B cell (primary cell): Measurements from ENCODE around the gene RBM39. TPM values are rescaled to one million over a fixed set of nuclear protein-coding genes. Genes with fewer than 3 reads are reported as not detected.
"Not testable (repeated sequence)": the region's sequence is repeated elsewhere in the genome, so short reads cannot be mapped to it uniquely, and the experiment has no call there.

Source experiments
- ATAC-seq: fragments of 200-7000 bp; cut with Tn5 transposase; one replicate; pipeline ENCODE4 v1.10.0; 2021; ENCODE audit warnings: low read depth, mild to moderate bottlenecking, moderate number of reproducible peaks, moderate library complexity
- CTCF ChIA-PET: fragments of 350-600 bp; sonication (Branson Sonifier 250); formaldehyde crosslinking; loops from one replicate; lab custom pipeline; 2021; ENCODE audit warnings: antibody characterized with exemption, inconsistent platforms; lab: Charles Lee
- POLR2A ChIA-PET: fragments of 350-600 bp; sonication (Branson Sonifier 250); formaldehyde crosslinking; loops from one replicate; lab custom pipeline; 2021; ENCODE audit warnings: antibody characterized with exemption; lab: Charles Lee
- DNase-seq: peaks from one replicate; pipeline ENCODE4 v3.0.0; 2013
- H2AFZ ChIP-seq: 2 replicates; pipeline ENCODE4 v1.6.1; 2012; ENCODE audit warnings: mild to moderate bottlenecking, low read depth, low read length; ENCODE audit not compliant: insufficient read depth, poor library complexity, severe bottlenecking
- H3K27ac ChIP-seq, 2 donors: 1 replicate in 1 of 2; 2 replicates in 1 of 2; pipeline ENCODE4 v1.5.1; 2012 to 2013; ENCODE audit warnings: low read length in 2 of 2, mild to moderate bottlenecking in 2 of 2, moderate library complexity in 1 of 2
- H3K27me3 ChIP-seq, 4 experiments: fragments of 200-600 bp in 1 of 4; sonication (generic) in 1 of 4; replicated peaks in 1 of 4; 1 replicate in 2 of 4; 2 replicates in 2 of 4; pipeline versions ENCODE4 v1.6.1 to v1.7.0; 2013 to 2016; ENCODE audit warnings: low read length in 3 of 4, mild to moderate bottlenecking in 2 of 4, mixed read lengths in 1 of 4, moderate library complexity in 1 of 4; ENCODE audit not compliant: insufficient read depth in 4 of 4, control insufficient read depth in 3 of 4; ENCODE audit errors: control extremely low read depth in 1 of 4
- H3K36me3 ChIP-seq, 2 experiments: replicated peaks in 1 of 2; 1 replicate in 1 of 2; 2 replicates in 1 of 2; pipeline versions ENCODE4 v1.6.1 to v1.7.1; 2013; ENCODE audit warnings: low read length in 1 of 2; ENCODE audit not compliant: insufficient read depth in 2 of 2, control insufficient read depth in 1 of 2; ENCODE audit errors: control extremely low read depth in 1 of 2, extremely low read depth in 1 of 2
- H3K4me1 ChIP-seq, 2 donors: fragments of 200-600 bp in 1 of 2; sonication (generic) in 1 of 2; 1 replicate in 1 of 2; 2 replicates in 1 of 2; pipeline versions ENCODE4 v1.5.1 to v1.6.1; 2013 to 2017; ENCODE audit warnings: low read length in 2 of 2; ENCODE audit not compliant: control insufficient read depth in 2 of 2, insufficient read depth in 2 of 2
- H3K4me2 ChIP-seq: replicated peaks from 2 replicates; pipeline ENCODE3; 2012; ENCODE audit warnings: mild to moderate bottlenecking, low read depth, low read length; ENCODE audit not compliant: poor library complexity, severe bottlenecking
- H3K4me3 ChIP-seq, 5 experiments: fragments of 200-600 bp in 1 of 5; sonication (generic) in 1 of 5; 1 replicate in 3 of 5; 2 replicates in 2 of 5; pipeline versions ENCODE4 v1.5.1 to v1.7.0; 2011 to 2016; ENCODE audit warnings: low read length in 4 of 5, mild to moderate bottlenecking in 4 of 5, low read depth in 2 of 5, control low read depth in 1 of 5, moderate library complexity in 1 of 5; ENCODE audit not compliant: insufficient read depth in 1 of 5; ENCODE audit errors: control extremely low read depth in 1 of 5, extremely low read depth in 1 of 5
- H3K79me2 ChIP-seq: fragments of 200-600 bp; sonication (generic); one replicate; pipeline ENCODE4 v1.6.0; 2016; ENCODE audit warnings: low read length; ENCODE audit not compliant: control insufficient read depth, insufficient read depth
- H3K9ac ChIP-seq: fragments of 200-600 bp; sonication (generic); 2 replicates; pipeline ENCODE4 v1.6.1; 2017; ENCODE audit warnings: mild to moderate bottlenecking, low read length, moderate library complexity
- H3K9me3 ChIP-seq, 3 donors: one replicate each; pipeline versions ENCODE4 v1.6.1 to v1.7.1; 2013; ENCODE audit warnings: low read length in 2 of 3; ENCODE audit not compliant: control insufficient read depth in 2 of 3, insufficient read depth in 1 of 3; ENCODE audit errors: control extremely low read depth in 1 of 3
- H4K20me1 ChIP-seq: 2 replicates; pipeline ENCODE4 v1.6.0; 2012; ENCODE audit warnings: mild to moderate bottlenecking, low read length; ENCODE audit not compliant: insufficient read depth, control insufficient read depth, poor library complexity, severe bottlenecking
- H3K27ac Mint-ChIP-seq: one replicate; pipeline ENCODE4 v1.8.0; 2021; ENCODE audit warnings: mixed read lengths
- H3K27me3 Mint-ChIP-seq: one replicate; pipeline ENCODE4 v1.8.0; 2021; ENCODE audit warnings: mixed read lengths
- H3K4me1 Mint-ChIP-seq: one replicate; pipeline ENCODE4 v1.8.0; 2021; ENCODE audit warnings: mixed read lengths
- H3K4me3 Mint-ChIP-seq: one replicate; pipeline ENCODE4 v1.8.0; 2021; ENCODE audit warnings: mixed read lengths
- H3K9me3 Mint-ChIP-seq: one replicate; pipeline ENCODE4 v1.8.0; 2022; ENCODE audit warnings: mixed read lengths; ENCODE audit not compliant: insufficient read depth
- EZH2 ChIP-seq: IDR thresholded peaks from 2 replicates; pipeline ENCODE4 v1.6.1; 2012; ENCODE audit warnings: borderline replicate concordance, low read depth, mild to moderate bottlenecking, moderate library complexity, low read length; ENCODE audit not compliant: insufficient read depth, poor library complexity, severe bottlenecking
- WGBS: methylation state at CpG from one replicate; pipeline ENCODE4 v1.1.5; 2013; ENCODE audit warnings: missing lambda C conversion rate; ENCODE audit not compliant: insufficient coverage; 5-methylcytosine and 5-hydroxymethylcytosine counted together
- intact Hi-C: fragments of 100-400 bp; cut with micrococcal nuclease; formaldehyde crosslinking; loops from one replicate; pipeline ENCODE4 v1.10.0; 2022
- polyA plus RNA-seq: library from polyadenylated mRNA; depleted of rRNA; stranded (reverse); fragments of >200 nt; gene quantifications from 2 replicates; pipeline ENCODE4 v1.2.3, GENCODE V29; 2012
- total RNA-seq, 2 donors: library from RNA; stranded (reverse); fragments of 120-200 nt in 1 of 2; gene quantifications; 1 replicate in 1 of 2; 2 replicates in 1 of 2; pipeline versions ENCODE4 v1.2.3 to v1.2.4, GENCODE V29; 2013 to 2022
- TF ChIP-seq, protein P1 (sequence below): fragments of 200-600 bp; IDR thresholded peaks from one replicate; pipeline ENCODE4 v1.8.0; 2022; ENCODE audit warnings: antibody characterized with exemption, mild to moderate bottlenecking

RBM39 gene
- total and polyA plus RNA-seq, 2 donors (not counting 1 experiment from before 2014, with no cell fraction given), result 217 to 689 TPM

DNA sequence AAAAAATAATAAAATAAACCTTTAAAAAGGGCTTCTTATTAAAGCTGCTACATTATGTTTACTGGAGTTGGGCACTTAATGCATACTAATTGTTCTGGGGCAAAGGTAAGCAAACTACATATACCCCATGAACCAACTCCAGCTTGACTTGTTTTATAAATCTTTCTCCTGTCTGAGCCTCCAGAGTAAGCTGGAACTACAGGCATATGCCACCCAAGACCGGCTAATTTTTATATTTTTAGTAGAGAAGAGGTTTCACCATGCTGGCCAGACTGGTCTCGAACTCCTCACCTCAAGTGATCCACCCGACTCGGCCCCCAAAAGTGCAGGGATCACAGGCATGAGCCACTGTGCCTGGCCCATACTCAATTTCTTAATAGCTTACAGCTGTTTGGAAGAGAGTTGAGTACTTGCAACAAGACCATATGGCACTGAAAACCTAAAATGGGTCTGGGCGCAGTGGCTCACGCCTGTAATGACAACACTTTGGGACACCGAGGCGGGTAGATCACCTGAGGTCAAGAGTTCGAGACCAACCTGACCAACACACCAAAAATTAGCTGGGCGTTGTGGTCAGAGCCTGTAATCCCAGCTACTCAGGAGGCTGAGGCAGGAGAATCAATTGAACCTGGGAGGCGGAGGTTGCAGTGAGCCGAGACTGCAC is 23.0 kb downstream of the RBM39 start:
- Histone ChIP-seq H3K36me3 (peaks cover 28 to 94% of the 10 kb centered on the region in 2 experiments), H3K4me2 (no peak overlapping the region), H3K9me3 (no peaks in the 10 kb centered on the region), H3K27ac (no peak overlapping the region), H4K20me1 (peaks cover 97% of the 10 kb centered on the region), H3K79me2 (peaks cover 96% of the 10 kb centered on the region), H3K27me3 (no peaks in the 10 kb centered on the region), H2AFZ (no peak overlapping the region), H3K4me1 (no peaks in the 10 kb centered on the region), H3K9ac (no peak overlapping the region), H3K4me3 (no peak overlapping the region)
- TF ChIP-seq, protein P1, sequence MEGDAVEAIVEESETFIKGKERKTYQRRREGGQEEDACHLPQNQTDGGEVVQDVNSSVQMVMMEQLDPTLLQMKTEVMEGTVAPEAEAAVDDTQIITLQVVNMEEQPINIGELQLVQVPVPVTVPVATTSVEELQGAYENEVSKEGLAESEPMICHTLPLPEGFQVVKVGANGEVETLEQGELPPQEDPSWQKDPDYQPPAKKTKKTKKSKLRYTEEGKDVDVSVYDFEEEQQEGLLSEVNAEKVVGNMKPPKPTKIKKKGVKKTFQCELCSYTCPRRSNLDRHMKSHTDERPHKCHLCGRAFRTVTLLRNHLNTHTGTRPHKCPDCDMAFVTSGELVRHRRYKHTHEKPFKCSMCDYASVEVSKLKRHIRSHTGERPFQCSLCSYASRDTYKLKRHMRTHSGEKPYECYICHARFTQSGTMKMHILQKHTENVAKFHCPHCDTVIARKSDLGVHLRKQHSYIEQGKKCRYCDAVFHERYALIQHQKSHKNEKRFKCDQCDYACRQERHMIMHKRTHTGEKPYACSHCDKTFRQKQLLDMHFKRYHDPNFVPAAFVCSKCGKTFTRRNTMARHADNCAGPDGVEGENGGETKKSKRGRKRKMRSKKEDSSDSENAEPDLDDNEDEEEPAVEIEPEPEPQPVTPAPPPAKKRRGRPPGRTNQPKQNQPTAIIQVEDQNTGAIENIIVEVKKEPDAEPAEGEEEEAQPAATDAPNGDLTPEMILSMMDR, result no peak
- TF ChIP-seq EZH2, result no peak
- POLR2A ChIA-PET, result interaction anchor here (0.6 to 1.2 kb wide), 2 partner anchors 23 to 107 kb away, joined by 4 to 5 read pairs; partner anchors contain the start of gene RBM39
- CTCF ChIA-PET, result interaction anchor here (2.3 kb wide), 1 partner anchor 12 kb away, joined by 8 read pairs; no protein-coding TSS in a partner anchor
- WGBS, result 97% methylated on average over 8 of the region's 12 CpGs
- ATAC-seq (no peak), DNase-seq (no peak)
- Mint-ChIP-seq H3K9me3 (no peaks in the 10 kb centered on the region), H3K4me1 (peaks cover 15% of the 10 kb centered on the region), H3K27me3 (no peaks in the 10 kb centered on the region), H3K4me3 (no peak overlapping the region), H3K27ac (no peak overlapping the region)
- intact Hi-C loops, result no loop called here

DNA sequence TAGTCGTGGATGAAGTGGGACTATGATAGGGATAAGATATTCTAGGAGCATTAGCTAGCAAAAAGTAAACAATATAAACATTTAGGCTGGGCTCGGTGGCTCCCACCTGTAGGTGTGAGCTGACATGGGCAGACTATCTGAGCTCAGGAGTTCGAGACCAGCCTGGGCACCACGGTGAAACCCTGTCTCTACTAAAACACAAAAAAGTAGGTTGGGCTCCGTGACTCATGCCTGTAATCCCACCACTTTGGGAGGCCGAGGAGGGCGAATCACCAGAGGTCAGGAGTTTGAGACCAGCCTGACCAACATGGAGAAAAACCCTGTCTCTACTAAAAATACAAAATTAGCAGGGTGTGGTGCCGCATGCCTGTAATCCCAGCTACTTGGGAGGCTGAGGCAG is 23.7 kb downstream of the RBM39 start:
- CTCF ChIA-PET, H2AFZ ChIP-seq, H3K4me3 Mint-ChIP-seq, H3K27ac Mint-ChIP-seq, H3K4me1 ChIP-seq, intact Hi-C loops, H3K27ac ChIP-seq, DNase-seq, H3K9me3 Mint-ChIP-seq, H3K9me3 ChIP-seq, H3K27me3 Mint-ChIP-seq, ATAC-seq, H3K4me3 ChIP-seq, H3K4me2 ChIP-seq, H3K27me3 ChIP-seq, H3K9ac ChIP-seq: not testable (repeated sequence)
- H3K4me1 Mint-ChIP-seq, result peaks cover 18% of the 10 kb centered on the region
- 94% methylated on average over 4 of the region's 8 CpGs for WGBS
- peaks cover 95% of the 10 kb centered on the region for H4K20me1 ChIP-seq
- peaks cover 29 to 94% of the 10 kb centered on the region in 2 experiments for H3K36me3 ChIP-seq
- peaks cover 94% of the 10 kb centered on the region for H3K79me2 ChIP-seq
- POLR2A ChIA-PET, result interaction anchor here (0.6 kb wide), 2 partner anchors 9 to 25 kb away, joined by 3 to 11 read pairs; no protein-coding TSS in a partner anchor
